HG02759 (cell line): ENCODE measurements around the gene ZGPAT.
"Not testable (repeated sequence)": the region's sequence is repeated elsewhere in the genome, so short reads cannot be mapped to it uniquely, and the experiment has no call there.

Source experiments
- ATAC-seq: cut with Tn5 transposase; IDR thresholded peaks from one replicate; pipeline ENCODE4 v1.9.1; 2021; ENCODE audit warnings: mild to moderate bottlenecking, moderate library complexity; ENCODE audit not compliant: unreplicated experiment

The ZGPAT gene

DNA sequence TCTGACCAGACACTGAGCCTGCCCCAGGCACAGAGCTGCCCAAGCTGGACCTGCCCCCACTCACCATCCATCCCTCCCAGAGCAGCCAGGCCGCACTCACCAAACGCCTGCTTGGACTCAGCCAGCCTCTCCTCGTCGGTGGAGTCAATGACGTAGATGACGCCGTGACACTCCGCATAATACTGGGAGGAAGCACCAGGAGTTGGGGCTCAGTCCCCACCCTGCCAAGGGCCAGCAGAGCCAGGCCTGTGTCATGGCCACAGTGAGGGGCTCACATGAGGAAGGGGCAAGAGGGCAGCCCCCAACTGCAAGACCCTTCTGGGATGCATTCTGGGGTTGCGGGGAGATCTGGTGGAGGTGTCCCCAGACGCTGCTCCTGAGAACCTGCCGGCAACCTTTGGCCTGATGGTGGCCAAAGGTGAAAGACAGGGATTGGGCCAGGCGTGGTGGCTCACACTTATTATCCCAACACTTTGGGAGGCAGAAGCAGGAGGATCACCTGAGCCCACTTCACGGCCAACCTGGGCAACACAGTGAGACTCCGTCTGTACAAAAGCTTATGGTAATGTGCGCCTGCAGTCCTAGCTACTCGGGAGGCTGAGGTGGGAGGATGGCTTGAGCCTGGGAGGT is 5.7 kb upstream of the ZGPAT start:
- no peak for ATAC-seq

DNA sequence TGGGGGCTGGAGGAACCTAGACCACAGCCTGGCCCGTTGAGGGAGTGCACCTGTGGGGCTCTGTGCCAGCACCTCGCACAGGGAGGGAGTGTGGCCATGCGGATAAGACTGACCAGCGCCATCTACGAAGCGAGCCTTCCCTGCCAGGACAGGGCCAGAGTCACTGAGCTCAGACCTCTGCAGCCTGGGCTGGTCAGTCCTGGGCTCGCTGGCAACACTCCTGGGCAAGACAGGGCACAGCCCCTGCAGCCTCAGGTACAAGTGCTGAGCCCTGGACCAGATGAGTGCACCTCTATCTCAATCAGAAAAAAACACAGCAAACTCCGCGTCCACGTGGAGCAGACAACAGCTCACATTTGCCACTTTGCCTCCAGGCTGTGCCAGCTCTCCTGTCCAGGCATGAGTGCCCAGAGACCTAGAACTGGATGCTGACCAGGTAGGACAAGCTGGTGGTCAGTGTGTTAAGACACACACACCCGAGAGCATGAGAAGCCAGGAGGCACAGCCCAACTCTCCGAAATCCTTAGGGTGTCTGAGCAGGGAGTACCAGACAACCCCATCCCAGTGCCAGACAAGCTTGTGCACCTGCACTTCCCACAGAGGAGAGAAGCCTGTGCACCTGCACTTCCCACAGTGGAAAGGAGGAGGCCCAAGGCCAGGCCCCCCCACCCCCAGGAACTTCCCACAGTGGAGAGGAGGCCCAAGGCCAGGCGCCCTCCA is 4.9 kb upstream of the ZGPAT start:
- no peak for ATAC-seq

DNA sequence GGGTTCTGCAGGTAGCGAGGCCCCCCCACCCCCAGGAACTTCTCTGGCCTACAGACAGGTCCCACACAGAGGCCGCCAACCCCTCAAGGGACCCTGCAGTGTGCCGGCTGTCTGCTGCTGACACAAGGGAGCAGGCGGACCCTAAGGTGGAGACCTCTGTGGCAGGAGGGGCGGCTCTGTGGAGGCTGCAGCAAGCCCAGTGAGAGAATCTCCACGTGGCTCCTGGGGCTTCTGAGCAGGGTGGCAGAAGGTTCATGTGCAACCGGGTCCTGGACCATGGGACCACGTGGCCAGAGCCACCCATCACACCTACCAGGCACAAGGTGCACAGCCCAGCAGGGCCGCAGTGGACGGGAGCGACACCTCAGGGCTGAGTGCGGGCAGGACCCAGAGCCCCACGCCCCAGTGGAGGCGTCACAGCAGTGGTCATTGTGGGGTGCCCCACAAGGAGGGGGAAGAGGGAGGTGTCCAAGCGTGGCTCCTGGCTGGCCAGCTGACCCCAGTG is 4.3 kb upstream of the ZGPAT start:
- ATAC-seq = no peak

DNA sequence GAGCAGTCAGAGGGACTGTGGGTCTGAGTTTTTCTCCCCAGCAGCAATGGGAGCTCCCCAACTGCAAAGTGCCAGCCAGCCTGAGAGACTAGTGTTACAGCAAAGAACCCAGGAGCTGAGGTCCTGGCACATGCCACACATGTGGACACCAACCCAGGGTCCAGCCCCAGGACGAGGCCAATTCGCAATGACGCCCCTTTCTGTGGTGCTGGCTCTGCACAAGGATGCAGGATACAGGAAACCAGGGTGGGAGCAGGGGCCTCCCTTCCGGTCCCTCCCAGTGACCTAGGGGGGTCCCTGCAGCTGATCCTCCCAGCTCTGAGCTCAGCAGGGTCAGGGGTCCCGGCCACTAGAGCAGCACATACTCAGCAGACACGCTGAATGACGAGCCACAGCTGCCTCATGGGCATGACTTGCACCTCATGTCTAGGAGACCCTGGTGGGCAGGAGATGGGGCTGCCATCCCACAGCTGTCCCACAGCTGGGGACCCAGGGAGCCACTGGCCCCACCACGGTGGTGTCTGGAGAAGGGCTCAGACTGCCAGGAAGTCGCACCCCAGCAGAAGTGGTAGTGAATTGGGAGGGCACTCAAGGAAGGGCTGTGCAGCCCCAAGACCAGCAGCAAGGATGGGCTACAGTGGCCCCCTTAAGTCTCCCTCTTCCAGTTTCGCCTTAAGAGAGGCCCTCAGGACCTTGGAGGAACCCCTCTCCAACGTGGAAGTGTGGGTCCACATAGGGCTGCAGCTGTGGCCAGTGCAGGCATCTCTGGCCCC is 3.7 kb upstream of the ZGPAT start:
- no peak for ATAC-seq

DNA sequence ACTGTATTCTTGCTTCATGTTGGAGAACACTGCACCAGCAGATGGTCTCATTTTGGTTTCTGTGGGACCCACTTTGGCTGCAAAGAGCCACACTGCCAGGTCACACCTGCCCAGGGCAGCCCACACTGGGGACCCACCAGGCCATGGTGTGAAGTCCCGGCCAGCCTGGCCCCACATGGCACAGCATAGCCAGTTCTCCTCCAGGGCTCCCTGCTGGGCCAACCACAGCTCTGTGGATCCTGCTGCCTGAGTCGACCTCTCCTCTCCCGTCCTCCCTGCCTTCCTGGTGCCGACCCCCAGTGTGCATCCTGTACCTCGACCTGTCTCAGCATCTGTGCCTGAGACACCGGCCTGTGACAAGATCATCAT is 3.1 kb upstream of the ZGPAT start:
- no peak for ATAC-seq

DNA sequence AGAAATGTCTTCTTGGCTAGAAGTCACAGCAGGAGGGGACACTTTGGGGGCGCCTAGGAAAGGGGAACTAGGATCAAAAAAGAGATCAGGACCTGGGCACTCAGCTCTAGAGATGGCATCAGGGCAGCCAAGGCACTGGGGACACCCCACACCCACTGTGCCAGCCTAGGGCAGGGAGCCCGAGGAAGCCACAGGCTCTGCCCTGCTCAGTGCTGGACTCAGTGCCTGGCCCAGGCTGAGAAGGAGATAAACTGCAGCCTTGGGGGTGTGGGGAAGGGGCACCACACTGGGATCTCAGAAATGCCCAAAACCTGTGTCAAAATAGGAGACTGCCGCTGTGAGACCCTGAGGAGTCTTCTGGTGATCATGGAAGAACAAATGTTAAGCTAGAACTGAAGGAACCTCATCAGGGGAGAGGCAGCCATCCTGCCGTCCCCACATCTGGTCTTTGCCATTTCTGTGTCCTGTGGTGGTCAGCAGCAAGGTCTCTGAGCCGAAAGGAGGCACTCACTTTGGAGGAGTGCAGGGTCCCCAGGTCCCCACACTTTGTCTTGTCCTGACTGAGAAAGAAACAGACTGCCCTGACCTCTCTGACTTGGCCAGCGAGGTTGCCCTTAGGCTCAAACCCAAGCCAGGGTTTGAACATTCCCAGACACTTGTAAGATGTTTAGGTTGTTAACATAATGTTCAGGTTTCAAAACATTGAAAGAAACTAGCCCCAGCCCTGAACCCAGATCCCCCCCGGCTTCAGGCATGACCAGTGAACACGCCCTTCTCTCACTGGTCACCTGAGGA is 2.4 kb upstream of the ZGPAT start:
- no peak for ATAC-seq

DNA sequence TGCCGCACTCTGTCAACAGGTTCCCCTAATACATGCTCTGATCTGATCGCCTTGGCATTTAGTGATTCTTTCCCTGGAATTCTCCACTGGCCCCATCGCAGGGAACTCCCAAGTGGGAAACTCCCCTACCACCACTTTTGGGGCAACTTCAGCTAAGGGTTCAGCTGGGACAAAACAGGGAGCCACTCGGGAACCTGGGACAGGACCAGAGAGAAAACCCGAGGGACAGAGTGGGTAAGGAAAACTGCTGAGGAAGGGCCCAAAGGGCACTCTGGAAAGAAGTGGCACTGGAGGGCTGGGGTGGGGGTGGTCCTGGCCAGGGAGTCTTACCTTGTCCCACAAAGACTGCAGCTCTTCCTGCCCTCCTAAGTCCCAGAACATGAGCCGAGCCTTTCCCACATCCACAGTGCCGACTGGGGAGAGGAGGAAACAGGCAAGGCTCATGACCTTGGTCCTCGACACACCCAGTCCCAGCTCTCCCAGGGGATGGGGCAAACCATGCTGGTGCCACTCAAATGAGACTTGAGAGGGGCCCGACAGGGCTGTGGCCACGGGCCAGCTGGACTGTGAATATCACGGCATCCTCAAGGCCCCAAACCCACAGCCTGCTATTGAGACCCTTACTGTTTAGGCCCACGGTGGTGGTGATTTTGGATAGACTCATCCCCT is 1.7 kb upstream of the ZGPAT start:
- no peak for ATAC-seq

DNA sequence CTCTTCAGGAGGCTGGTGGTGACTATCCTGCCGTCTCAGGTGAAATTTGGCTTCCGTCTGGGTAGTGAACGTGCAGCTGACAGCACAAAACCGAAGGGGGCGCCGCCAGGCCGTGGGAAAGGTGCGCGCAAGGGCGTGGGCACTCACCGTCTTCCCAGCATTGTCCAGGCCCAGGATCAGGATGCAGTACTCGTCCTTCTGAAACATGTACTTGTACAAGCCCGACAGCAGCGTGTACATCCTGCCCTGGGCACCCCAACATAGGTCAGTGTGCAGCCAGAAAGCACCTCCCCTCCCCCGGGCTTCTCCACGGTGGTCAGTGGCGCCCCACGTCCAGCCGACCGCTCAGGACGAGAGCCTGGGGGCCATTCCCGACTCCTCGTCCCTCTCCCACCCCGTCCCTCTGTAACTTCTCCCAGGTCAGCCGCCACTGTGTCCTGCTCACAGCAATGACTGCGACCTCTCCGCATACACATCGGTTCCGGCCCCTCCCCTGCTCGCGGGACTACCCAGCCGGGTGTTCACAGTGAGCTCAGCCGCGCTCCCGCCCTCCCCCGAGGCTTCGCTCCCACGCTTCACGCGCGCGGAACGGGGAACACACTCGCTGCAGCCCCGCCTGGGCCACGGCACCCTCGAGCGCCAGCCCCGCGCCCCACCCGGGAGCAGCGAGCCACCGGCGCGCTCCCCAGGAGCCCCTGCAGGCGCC is 834 bp upstream of the ZGPAT start:
- peak; percentile 12 for ATAC-seq

DNA sequence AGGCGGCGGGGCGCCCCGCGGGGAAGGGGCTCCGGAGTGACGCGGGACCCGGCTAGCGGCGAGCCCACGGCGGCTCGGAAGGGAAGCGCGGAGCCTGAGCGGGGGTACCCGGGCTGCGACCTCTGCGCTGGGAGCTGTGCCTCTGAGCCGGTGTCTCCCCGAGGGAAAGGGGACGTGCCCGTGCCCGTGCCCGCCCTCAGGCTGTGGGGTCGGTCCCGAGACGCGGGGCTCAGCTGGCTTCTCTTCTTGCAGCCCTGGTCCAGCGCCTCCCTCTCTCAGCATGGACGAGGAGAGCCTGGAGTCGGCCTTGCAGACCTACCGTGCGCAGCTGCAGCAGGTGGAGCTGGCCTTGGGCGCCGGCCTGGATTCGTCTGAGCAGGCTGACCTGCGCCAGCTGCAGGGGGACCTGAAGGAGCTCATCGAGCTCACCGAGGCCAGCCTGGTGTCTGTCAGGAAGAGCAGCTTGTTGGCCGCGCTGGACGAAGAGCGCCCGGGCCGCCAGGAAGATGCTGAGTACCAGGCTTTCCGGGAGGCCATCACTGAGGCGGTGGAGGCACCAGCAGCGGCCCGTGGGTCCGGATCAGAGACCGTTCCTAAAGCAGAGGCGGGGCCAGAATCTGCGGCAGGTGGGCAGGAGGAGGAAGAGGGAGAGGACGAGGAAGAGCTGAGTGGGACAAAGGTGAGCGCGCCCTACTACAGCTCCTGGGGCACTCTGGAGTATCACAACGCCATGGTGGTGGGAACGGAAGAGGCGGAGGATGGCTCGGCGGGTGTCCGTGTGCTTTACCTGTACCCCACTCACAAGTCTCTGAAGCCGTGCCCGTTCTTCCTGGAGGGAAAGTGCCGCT is 686 bp downstream of the ZGPAT start:
- ATAC-seq = peak; percentile 7

DNA sequence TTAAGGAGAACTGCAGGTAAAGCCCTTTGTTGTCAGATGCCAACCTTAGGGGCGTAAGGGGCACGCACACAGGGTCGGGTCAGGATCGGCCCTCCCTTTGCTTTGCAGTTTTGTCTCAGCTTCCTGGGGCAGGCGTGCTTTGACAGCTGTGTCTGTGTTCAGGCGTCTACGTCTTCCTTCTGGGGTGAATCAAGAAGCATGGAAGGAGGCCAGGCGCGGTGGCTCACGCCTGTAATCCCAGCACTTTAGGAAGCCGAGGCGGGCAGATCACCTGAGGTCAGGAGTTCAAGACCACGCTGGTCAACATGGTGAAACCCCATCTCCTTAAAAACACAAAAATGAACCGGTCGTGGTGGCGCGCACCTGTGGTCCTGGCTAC is 1.3 kb downstream of the ZGPAT start:
- no peak for ATAC-seq

DNA sequence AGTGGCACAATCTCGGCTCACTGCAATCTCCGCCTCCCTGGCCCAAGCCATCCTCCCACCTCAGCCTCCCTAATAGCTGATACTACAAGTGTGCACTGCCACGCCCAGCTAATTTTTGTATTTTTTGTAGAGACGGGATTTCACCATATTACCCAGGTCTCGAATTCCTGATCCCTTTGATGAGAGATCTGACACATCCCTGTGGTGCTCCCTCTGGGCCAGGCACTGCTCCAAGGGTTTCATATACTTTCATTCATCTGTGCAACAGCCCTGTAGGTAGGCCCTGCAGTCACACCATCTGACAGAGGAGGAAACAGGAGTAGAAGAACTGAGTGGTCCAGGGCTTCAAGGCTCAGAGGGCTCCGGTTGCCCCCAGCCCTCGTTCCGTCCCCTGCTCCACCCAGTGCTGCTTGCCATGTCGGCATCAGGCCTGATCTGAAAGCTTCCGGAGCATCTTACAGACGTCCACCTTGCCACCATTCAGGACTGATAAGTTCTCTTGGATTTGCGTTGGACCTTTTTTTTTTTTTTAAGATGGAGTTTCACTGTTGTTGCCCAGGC is 3.3 kb downstream of the ZGPAT start:
- ATAC-seq = no peak

DNA sequence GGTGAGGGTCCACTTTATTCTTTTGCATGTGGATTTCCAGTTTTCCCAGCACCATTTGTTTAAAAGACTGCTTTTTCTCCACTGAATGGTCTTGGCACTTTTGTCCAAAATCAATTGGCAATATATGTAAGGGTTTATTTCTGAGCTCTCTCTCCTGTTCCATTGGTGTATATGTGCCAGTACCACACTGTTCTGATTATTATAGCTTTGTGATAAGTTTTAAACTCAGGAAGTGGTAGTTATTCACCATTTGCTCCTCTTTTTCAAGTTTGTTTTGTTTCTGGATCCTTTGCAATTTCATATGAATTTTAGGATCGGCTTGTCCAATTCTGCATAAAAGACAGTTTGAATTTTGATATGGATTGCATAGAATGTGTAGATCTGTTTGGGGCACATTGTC is 4.4 kb downstream of the ZGPAT start:
- no peak for ATAC-seq

DNA sequence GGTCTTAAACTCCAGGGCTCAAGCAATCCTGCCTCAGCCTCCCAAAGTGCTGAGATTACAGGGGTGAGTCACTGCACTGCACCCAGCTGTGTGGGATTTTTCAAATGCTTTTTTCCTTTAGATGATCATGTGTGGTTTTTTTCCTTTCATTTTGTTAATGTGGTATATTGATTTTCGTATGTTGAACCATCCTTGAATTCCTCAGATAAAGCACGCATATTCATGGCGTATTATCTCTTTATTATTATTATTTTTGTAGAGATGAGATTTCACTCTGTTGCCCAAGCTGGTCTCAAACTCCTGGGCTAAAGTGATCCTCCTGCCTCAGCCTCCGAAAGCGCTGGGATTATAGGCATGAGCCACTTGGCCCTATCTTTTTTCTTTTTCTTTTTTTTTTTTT is 7.0 kb downstream of the ZGPAT start:
- no peak for ATAC-seq

DNA sequence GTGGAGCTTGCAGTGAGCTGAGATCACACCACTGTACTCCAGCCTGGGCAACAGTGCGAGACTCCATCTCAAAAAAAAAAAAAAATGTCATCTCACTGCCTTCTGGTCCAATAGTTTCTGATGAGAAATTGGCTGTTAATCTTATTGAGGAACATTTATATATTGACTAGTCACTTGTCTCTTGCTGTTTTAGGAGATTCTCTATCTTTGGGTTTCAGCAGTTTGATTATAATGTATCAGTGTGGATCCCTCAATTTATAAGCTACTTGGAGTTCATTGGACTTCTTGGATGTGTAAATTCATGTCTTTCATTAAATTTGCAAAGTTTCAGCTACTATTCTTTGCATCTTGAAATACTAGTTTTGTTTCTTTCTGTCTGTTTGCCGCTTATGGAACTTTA is 11.2 kb downstream of the ZGPAT start:
- ATAC-seq = no peak

DNA sequence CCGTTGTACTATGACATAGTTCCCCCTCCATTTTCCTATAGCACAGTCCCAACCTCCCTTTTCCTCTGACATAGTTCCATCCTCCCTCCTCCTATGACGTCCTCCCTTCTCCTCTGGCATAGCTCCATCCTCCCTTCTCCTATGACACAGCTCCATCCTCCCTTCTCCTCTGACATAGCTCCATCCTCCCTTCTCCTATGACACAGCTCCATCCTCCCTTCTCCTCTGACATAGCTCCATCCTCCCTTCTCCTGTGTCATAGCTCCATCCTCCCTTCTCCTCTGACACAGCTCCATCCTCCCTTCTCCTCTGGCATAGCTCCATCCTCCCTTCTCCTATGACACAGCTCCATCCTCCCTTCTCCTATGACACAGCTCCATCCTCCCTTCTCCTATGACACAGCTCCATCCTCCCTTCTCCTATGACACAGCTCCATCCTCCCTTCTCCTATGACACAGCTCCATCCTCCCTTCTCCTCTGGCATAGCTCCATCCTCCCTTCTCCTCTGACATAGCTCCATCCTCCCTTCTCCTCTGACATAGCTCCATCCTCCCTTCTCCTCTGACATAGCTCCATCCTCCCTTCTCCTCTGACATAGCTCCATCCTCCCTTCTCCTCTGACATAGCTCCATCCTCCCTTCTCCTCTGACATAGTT is 15.3 kb downstream of the ZGPAT start:
- ATAC-seq = not testable (repeated sequence)

DNA sequence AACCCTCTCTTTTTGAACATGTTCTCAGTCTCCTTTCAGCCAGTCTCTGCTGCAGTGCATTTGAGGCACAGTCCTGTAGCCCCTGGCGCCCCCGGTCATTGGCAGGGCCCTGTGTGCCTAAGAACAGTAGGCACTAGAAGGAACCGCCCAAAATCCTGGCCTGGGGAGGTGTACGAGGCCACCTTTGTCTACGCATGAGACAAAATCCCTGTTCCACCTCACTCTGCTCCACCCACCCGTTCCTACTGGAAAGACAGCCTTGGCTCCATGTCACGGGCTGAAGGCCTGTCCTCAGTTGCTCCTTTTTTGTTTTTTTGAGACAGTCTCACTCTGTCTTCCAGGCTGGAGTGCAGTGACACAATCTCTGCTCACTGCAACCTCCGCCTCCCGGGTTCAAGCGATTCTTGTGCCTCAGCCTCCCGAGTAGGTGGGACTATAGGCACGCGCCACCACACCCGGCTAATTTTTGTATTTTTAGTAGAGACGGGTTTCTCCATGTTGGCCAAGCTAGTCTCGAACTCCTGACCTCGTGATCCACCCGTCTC is 22.4 kb downstream of the ZGPAT start:
- ATAC-seq = not testable (repeated sequence)

DNA sequence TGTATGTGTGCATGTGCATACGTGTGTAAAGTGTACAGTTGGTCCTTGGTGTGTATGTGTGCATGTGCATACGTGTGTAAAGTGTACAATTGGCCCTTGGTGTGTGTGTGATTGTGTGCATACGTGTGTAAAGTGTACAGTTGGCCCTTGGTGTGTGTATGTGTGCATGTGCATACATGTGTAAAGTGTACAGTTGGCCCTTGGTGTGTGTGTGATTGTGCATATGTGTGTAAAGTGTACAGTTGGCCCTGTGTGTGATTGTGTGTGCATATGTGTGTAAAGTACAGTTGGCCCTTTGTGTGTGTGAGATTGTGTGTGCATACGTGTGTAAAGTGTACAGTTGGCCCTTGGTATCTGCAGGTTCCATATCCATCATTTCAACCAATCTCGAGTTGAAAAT is 23.6 kb downstream of the ZGPAT start:
- ATAC-seq = no peak
